Omental fat pad (tissue), 4 donors: ENCODE measurements around the gene NEMP1. TPM values are rescaled to one million over a fixed set of nuclear protein-coding genes. Genes with fewer than 3 reads are reported as not detected.

ENCODE experiments used
- total RNA-seq, 4 donors: library from RNA; depleted of rRNA; stranded (reverse); fragments of >200 nt; gene quantifications; one replicate each; pipeline ENCODE4 v1.1.0, GENCODE V29; 2016

Gene NEMP1
- total RNA-seq, 4 donors from 2014 or later = 4.6 to 9.8 (median 5.9) TPM

Other genes starting within 250 kb of the NEMP1 start
- gene SDR9C7, start 144.4 kb downstream of the NEMP1 start, total RNA-seq = not detected
- gene RDH16, start 121.2 kb downstream of the NEMP1 start, total RNA-seq = under 1 TPM in 3 of 4 donors, not detected in 1; 0.36 to 0.56 (median 0.47) TPM
- gene ZBTB39, start 72.2 kb downstream of the NEMP1 start, total RNA-seq = 1 to 10 TPM; 3.5 to 7.2 (median 6.6) TPM
- not detected for gene TAC3, start 62.3 kb downstream of the NEMP1 start, total RNA-seq
- under 1 TPM in 3 of 4 donors, not detected in 1; 0.25 to 0.74 (median 0.32) TPM for gene MYO1A, start 28.7 kb downstream of the NEMP1 start, total RNA-seq
- gene NAB2, start 10.3 kb upstream of the NEMP1 start, total RNA-seq = 10 to 100 TPM; 15.1 to 24.7 (median 18.1) TPM
- 100 to 1,000 TPM; 112 to 234 (median 124) TPM for gene STAT6, start 32.6 kb upstream of the NEMP1 start, total RNA-seq
- 100 to 1,000 TPM; 312 to 592 (median 571) TPM for gene LRP1, start 49.7 kb upstream of the NEMP1 start, total RNA-seq
- gene LRP1-AS, start 68.8 kb upstream of the NEMP1 start, total RNA-seq = not detected
- 1 to 10 TPM in 2 of 4 donors, under 1 TPM in 1, not detected in 1; 0.56 to 2.4 (median 1.4) TPM for gene NXPH4, start 138.0 kb upstream of the NEMP1 start, total RNA-seq
- gene SHMT2, start 150.9 kb upstream of the NEMP1 start, total RNA-seq = 10 to 100 TPM; 45.2 to 66.4 (median 55.0) TPM
- gene STAC3, start 172.4 kb upstream of the NEMP1 start, total RNA-seq = 1 to 10 TPM; 2.0 to 3.7 (median 2.6) TPM